ENCODE measurements around the gene PPY. TPM values are rescaled to one million over a fixed set of nuclear protein-coding genes. Genes with fewer than 3 reads are reported as not detected.
"Not testable (repeated sequence)": the region's sequence is repeated elsewhere in the genome, so short reads cannot be mapped to it uniquely, and the experiment has no call there.

PPY gene
- total RNA-seq, 2 experiments from 2014 or later: not detected

GRCh38 chr17:43974382-43975266 lies 32.3 kb upstream of the PPY start:
- POLR2A ChIA-PET: interaction anchor here (0.6 to 1.3 kb wide), 3 partner anchors 8 to 73 kb away, joined by 4 to 5 read pairs (median 5); no protein-coding TSS in a partner anchor
- Mint-ChIP-seq H3K27ac (no peak overlapping the region), H3K9me3 (no peaks in the 10 kb centered on the region), H3K27me3 (peaks cover 3% of the 10 kb centered on the region), H3K4me1 (ENCODE audit: low read depth) (no peaks in the 10 kb centered on the region), H3K4me3 (no peak overlapping the region), H3K36me3 (ENCODE audit: low read depth) (no peaks in the 10 kb centered on the region)
- no peak for TF ChIP-seq CTCF (IDR thresholded peaks at IDR 0.05)
- no peak for ATAC-seq
- CTCF ChIA-PET: interaction anchor here (1.3 to 2.2 kb wide), 2 partner anchors 31 to 94 kb away, joined by 3 to 5 read pairs; no protein-coding TSS in a partner anchor
- no peak for DNase-seq
- intact Hi-C loops (cut with micrococcal nuclease): no loop called here

DNA sequence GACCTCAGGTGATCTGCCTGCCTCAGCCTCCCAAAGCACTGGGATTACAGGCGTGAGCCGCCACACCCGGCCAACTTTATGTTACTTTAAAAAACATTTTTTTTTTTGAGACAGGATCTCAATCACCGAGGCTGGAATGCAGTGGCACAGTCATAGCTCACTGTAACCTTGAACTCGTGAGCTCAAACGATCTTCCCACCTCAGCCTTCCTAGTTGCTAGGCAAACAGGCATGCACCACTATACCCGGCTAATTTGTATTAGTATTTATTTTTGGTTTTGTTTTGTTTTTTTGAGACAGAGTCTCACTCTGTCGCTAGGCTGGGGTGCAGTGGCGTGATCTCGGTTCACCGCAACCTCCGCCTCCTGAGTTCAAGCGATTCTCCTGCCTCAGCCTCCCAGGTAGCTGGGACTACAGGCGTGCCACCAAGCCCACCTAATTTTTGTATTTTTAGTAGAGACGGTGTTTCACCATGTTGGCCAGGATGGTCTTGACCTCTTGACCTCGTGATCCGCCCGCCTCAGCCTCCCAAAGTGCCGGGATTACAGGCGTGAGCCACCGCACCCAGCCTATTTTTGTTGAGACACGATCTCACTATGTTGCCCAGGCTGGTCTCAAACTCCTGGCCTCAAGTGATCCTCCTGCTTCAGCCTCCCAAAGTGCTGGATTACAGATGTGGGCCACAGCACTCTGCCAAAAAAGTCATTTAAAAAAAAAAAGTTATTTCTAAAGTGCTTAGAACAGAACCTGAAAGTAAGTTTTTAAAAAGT lies 30.4 kb upstream of the PPY start:
- ChIA-PET POLR2A (interaction anchor here (1.2 kb wide), 1 partner anchor 56 kb away, joined by 4 read pairs; no protein-coding TSS in a partner anchor), CTCF (interaction anchor here (1.2 to 1.9 kb wide), 3 partner anchors 22 to 126 kb away, joined by 3 to 8 read pairs (median 8); partner anchors contain the start of gene PPY)
- H3K4me1 Mint-ChIP-seq (ENCODE audit: low read depth); H3K4me3 Mint-ChIP-seq; H3K9me3 Mint-ChIP-seq; H3K27me3 Mint-ChIP-seq; DNase-seq; H3K36me3 Mint-ChIP-seq (ENCODE audit: low read depth); H3K27ac Mint-ChIP-seq; ATAC-seq; intact Hi-C loops (cut with micrococcal nuclease): not testable (repeated sequence)

DNA sequence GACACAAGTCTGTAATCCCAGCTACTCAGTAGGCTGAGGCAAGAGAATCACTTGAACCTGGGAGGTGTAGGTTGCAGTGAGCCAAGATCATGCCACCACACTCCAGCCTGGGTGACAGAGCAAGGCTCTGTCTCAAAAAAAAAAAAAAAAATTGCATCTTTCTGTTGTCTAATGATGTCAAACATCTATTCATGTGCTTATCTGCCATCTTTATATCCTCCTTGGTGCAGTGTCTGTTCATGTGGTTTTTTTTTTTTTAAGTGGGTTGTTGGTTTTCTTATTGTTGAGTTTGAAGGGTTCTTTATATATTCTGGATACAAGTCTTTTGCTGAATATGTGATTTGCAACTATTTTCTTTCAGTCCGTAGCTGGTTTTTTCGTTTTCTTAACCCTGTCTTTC lies 29.2 kb upstream of the PPY start:
- H3K27me3 Mint-ChIP-seq; ATAC-seq; H3K4me1 Mint-ChIP-seq (ENCODE audit: low read depth); H3K36me3 Mint-ChIP-seq (ENCODE audit: low read depth); H3K9me3 Mint-ChIP-seq; intact Hi-C loops (cut with micrococcal nuclease); H3K27ac Mint-ChIP-seq; DNase-seq; H3K4me3 Mint-ChIP-seq: not testable (repeated sequence)
- CTCF ChIA-PET: interaction anchor here (1.2 to 1.9 kb wide), 3 partner anchors 23 to 125 kb away, joined by 3 to 8 read pairs (median 8); partner anchors contain the start of gene PPY
- POLR2A ChIA-PET: interaction anchor here (0.8 kb wide), 1 partner anchor 294 kb away, joined by 3 read pairs; no protein-coding TSS in a partner anchor

GRCh38 chr17:43970366-43970765 lies 28.1 kb upstream of the PPY start:
- Mint-ChIP-seq H3K4me3 (no peak overlapping the region), H3K9me3 (no peaks in the 10 kb centered on the region), H3K4me1 (ENCODE audit: low read depth) (no peaks in the 10 kb centered on the region), H3K36me3 (ENCODE audit: low read depth) (no peaks in the 10 kb centered on the region), H3K27ac (no peak overlapping the region), H3K27me3 (peaks cover 3% of the 10 kb centered on the region)
- POLR2A ChIA-PET: no interaction called here
- CTCF ChIA-PET: interaction anchor here (0.7 to 2.1 kb wide), 4 partner anchors 20 to 92 kb away, joined by 3 to 8 read pairs (median 4); partner anchors contain the start of gene PPY
- no peak for ATAC-seq
- DNase-seq: no peak
- intact Hi-C loops (cut with micrococcal nuclease): no loop called here
- no peak for TF ChIP-seq CTCF (IDR thresholded peaks at IDR 0.05)

- Mint-ChIP-seq H3K4me1 (ENCODE audit: low read depth) (no peaks in the 10 kb centered on the region), H3K27ac (no peak overlapping the region), H3K27me3 (peaks cover 2% of the 10 kb centered on the region), H3K36me3 (ENCODE audit: low read depth) (no peaks in the 10 kb centered on the region), H3K9me3 (no peaks in the 10 kb centered on the region), H3K4me3 (no peak overlapping the region)
- TF ChIP-seq CTCF (IDR thresholded peaks at IDR 0.05): no peak
- intact Hi-C loops (cut with micrococcal nuclease): no loop called here
- DNase-seq (no peak), ATAC-seq (no peak)
- ChIA-PET CTCF (interaction anchor here (1.2 to 1.6 kb wide), 4 partner anchors 23 to 88 kb away, joined by 3 read pairs; partner anchors contain the start of gene PPY), POLR2A (no interaction called here)
These were observed 25.1 kb upstream of the PPY start for GRCh38 chr17:43967251-43967875.
